SU-DHL-6 (cell line): ENCODE data around the gene TCF4.

Source experiments
- H2AFZ ChIP-seq: fragments of 200-600 bp; sonication (generic); 2 replicates; pipeline ENCODE4 v1.6.1; 2014; ENCODE audit warnings: low read depth, mild to moderate bottlenecking, moderate library complexity, mixed read lengths, antibody characterized with exemption, low read length; ENCODE audit not compliant: severe bottlenecking
- H3F3A ChIP-seq: fragments of 200-600 bp; shearing (Covaris generic); 2 replicates; pipeline ENCODE4 v1.6.0; 2016; ENCODE audit warnings: antibody characterized with exemption, mild to moderate bottlenecking; ENCODE audit not compliant: insufficient read depth
- H3K27ac ChIP-seq: fragments of 200-600 bp; sonication (generic); 2 replicates; pipeline ENCODE4 v1.5.1; 2016; ENCODE audit warnings: low read depth, mild to moderate bottlenecking, low read length, moderate library complexity, mixed read lengths
- H3K27me3 ChIP-seq: fragments of 200-600 bp; sonication (generic), shearing (Covaris generic); 2 replicates; pipeline ENCODE4 v1.6.0; 2014; ENCODE audit warnings: mild to moderate bottlenecking, low read length
- H3K36me3 ChIP-seq: fragments of 200-600 bp; sonication (generic); 2 replicates; pipeline ENCODE4 v1.6.1; 2014; ENCODE audit warnings: mild to moderate bottlenecking, low read length, mixed read lengths
- H3K4me2 ChIP-seq: fragments of 300-600, 200-600 bp; shearing (Covaris generic), sonication (generic); 2 replicates; pipeline ENCODE4 v1.6.0; 2014; ENCODE audit warnings: low read length, low read depth, mild to moderate bottlenecking; ENCODE audit not compliant: poor library complexity, severe bottlenecking
- H3K4me3 ChIP-seq: fragments of 200-600 bp; sonication (generic); 2 replicates; pipeline ENCODE4 v1.5.1; 2014; ENCODE audit warnings: antibody characterized with exemption, low read length, mild to moderate bottlenecking, mixed read lengths; ENCODE audit not compliant: insufficient read depth, poor library complexity, severe bottlenecking
- H3K79me2 ChIP-seq: fragments of 200-600 bp; sonication (generic); 2 replicates; pipeline ENCODE4 v1.6.1; 2014; ENCODE audit warnings: mild to moderate bottlenecking, low read length, moderate library complexity; ENCODE audit not compliant: insufficient read depth
- H3K9ac ChIP-seq: fragments of 200-600 bp; sonication (generic); 2 replicates; pipeline ENCODE4 v1.7.0; 2014; ENCODE audit warnings: mild to moderate bottlenecking, low read length
- H3K9me2 ChIP-seq: fragments of 200-600 bp; sonication (generic); replicated peaks from 2 replicates; pipeline ENCODE4 v1.6.1; 2014; ENCODE audit warnings: low read length; ENCODE audit not compliant: insufficient read depth
- H3K9me3 ChIP-seq: fragments of 200-600 bp; sonication (generic); 2 replicates; pipeline ENCODE4 v1.6.1; 2014; ENCODE audit warnings: low read length, mixed read lengths; ENCODE audit not compliant: insufficient read depth
- H4K20me1 ChIP-seq: fragments of 200-600 bp; sonication (generic); 2 replicates; pipeline ENCODE4 v1.6.1; 2014; ENCODE audit warnings: low read depth, mild to moderate bottlenecking, antibody characterized with exemption, low read length, moderate library complexity, mixed read lengths
- EZH2phosphoT487 ChIP-seq: fragments of 200-600 bp; sonication (generic), shearing (Covaris generic); conservative IDR thresholded peaks from 2 replicates; pipeline ENCODE4 v1.6.1; 2018; ENCODE audit warnings: mild to moderate bottlenecking, antibody characterized with exemption, low read length, moderate library complexity, mixed read lengths
- TF ChIP-seq, protein P1 (sequence below): fragments of 200-600 bp; sonication (generic); IDR thresholded peaks from one replicate; pipeline ENCODE4 v1.5.1; 2017; ENCODE audit warnings: antibody characterized with exemption, mild to moderate bottlenecking, low read length, moderate library complexity; ENCODE audit not compliant: insufficient read depth, poor library complexity, severe bottlenecking

TCF4 gene

DNA sequence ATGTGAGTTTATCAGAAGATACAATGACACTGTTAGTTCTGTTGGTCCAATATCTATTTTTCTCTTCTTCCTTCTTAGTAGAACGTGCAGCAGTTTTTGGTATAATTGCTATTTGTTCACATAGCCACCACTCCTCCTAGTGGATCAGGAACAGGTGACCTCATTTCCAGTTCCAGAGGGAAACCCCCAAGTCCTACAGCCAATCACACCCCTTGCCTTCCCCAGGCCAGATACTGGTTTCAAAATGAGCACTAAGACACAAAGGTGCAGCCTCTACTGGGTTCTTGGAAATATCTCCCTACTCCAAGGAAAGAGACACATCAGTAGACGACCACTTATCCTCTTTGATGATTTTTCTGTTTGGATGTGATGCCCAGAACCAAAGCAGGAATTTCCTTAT, 103.2 kb downstream of the TCF4 start:
- H2AFZ ChIP-seq: no peak overlapping the region
- TF ChIP-seq, protein P1, sequence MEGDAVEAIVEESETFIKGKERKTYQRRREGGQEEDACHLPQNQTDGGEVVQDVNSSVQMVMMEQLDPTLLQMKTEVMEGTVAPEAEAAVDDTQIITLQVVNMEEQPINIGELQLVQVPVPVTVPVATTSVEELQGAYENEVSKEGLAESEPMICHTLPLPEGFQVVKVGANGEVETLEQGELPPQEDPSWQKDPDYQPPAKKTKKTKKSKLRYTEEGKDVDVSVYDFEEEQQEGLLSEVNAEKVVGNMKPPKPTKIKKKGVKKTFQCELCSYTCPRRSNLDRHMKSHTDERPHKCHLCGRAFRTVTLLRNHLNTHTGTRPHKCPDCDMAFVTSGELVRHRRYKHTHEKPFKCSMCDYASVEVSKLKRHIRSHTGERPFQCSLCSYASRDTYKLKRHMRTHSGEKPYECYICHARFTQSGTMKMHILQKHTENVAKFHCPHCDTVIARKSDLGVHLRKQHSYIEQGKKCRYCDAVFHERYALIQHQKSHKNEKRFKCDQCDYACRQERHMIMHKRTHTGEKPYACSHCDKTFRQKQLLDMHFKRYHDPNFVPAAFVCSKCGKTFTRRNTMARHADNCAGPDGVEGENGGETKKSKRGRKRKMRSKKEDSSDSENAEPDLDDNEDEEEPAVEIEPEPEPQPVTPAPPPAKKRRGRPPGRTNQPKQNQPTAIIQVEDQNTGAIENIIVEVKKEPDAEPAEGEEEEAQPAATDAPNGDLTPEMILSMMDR: no peak
- TF ChIP-seq EZH2phosphoT487: no peak
- H3K9me3 ChIP-seq: no peaks in the 10 kb centered on the region
- H3K9me2 ChIP-seq: no peaks in the 10 kb centered on the region
- H3K4me2 ChIP-seq: no peak overlapping the region
- H3K79me2 ChIP-seq: no peaks in the 10 kb centered on the region
- no peaks in the 10 kb centered on the region for H3K36me3 ChIP-seq
- no peaks in the 10 kb centered on the region for H3F3A ChIP-seq
- H3K27ac ChIP-seq: no peak overlapping the region
- H3K4me3 ChIP-seq: no peak overlapping the region
- H3K27me3 ChIP-seq: no peaks in the 10 kb centered on the region; the same call in 1 of the 2 replicates
- no peak overlapping the region for H3K9ac ChIP-seq
- no peaks in the 10 kb centered on the region for H4K20me1 ChIP-seq

DNA sequence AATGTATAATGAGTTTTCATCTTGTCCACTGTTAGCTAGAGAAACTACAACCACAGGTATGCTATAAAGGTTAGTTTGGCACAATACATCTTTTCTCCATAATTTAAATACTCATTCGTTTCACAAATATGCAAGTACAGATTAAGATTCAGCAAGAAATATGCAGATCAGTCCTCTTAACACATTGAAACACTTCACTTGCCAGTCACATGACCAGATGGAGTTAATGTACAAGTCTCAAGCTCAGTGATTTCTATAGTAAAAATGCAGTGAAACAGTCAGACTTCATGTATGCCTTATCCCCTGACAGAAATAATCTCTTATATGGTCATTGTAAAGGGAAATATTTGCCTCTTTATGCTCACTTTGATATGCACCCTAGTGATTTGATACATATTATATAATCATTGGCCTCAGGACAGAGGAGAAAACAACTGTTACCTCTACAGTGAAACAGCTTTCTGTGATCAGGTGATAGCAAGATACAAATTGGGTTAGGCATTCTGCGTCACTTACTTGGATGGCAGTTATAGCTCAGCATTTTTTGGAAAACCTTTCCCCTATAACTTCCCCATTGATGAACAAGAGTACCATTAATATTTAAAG, 104.6 kb downstream of the TCF4 start:
- TF ChIP-seq EZH2phosphoT487: no peak
- TF ChIP-seq, protein P1: no peak
- H3K36me3 ChIP-seq: no peaks in the 10 kb centered on the region
- H3K79me2 ChIP-seq: no peaks in the 10 kb centered on the region
- no peak overlapping the region for H3K27ac ChIP-seq
- no peak overlapping the region for H3K4me3 ChIP-seq
- H3K9me2 ChIP-seq: no peaks in the 10 kb centered on the region
- no peaks in the 10 kb centered on the region; the same call in 1 of the 2 replicates for H3K27me3 ChIP-seq
- no peak overlapping the region for H3K9ac ChIP-seq
- H3F3A ChIP-seq: no peaks in the 10 kb centered on the region
- no peaks in the 10 kb centered on the region for H3K9me3 ChIP-seq
- H2AFZ ChIP-seq: no peak overlapping the region
- no peak overlapping the region for H3K4me2 ChIP-seq
- H4K20me1 ChIP-seq: no peaks in the 10 kb centered on the region

DNA sequence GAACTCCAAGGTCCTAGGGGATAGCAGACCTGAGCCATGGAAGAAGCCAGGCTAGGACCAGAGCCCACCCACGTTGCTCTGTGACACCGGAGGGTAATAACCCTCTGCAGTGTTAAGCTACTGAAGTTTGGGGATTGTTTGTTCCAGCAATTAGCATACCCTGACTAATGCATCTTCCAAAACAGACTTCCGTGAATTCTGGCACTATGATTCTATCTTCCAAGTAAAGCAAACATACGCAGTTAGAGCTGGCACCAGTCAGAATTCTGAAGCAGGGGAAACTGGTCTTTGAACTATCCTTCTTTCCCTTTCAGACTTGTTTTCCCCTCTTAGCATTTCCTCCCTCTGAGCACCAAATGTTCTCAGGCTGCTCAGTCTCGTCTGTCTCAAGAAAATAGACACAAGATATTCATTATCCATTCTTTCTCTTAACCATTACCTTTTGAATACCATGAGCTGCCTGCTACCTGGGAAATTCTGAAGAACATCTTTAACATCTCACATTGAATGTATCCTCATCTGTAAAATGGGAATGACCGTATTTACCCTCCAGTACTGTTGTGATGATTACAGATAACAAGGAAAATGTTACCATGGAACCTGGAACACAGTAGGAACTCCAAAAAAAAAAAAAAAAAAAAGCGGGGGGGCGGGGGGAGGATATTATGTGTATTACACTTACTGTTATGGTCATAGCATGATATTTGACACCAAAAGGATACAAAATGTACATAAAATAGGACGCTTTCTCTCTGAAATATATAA, 108.2 kb downstream of the TCF4 start:
- no peaks in the 10 kb centered on the region for H3K79me2 ChIP-seq
- H4K20me1 ChIP-seq: no peaks in the 10 kb centered on the region
- H3K9me2 ChIP-seq: no peaks in the 10 kb centered on the region
- H3K9me3 ChIP-seq: no peaks in the 10 kb centered on the region
- TF ChIP-seq, protein P1: no peak
- TF ChIP-seq EZH2phosphoT487: no peak
- no peak overlapping the region for H3K27ac ChIP-seq
- H3K4me3 ChIP-seq: no peak overlapping the region
- H2AFZ ChIP-seq: no peak overlapping the region
- no peak overlapping the region for H3K9ac ChIP-seq
- no peaks in the 10 kb centered on the region; the same call in 1 of the 2 replicates for H3K27me3 ChIP-seq
- H3F3A ChIP-seq: no peaks in the 10 kb centered on the region
- H3K36me3 ChIP-seq: no peaks in the 10 kb centered on the region
- no peak overlapping the region for H3K4me2 ChIP-seq
